Activated CD4-positive, alpha-beta T cell treated with anti-CD3 and anti-CD28 coated beads, Interleukin-2, amount 10 ng/mL, durations not matched to agents 24 days and 14 days (primary cell): ENCODE results near the gene MCL1. TPM values are rescaled to one million over a fixed set of nuclear protein-coding genes. Genes with fewer than 3 reads are reported as not detected.
"Not testable (repeated sequence)": the region's sequence is repeated elsewhere in the genome, so short reads cannot be mapped to it uniquely, and the experiment has no call there.

Experiments
- DNase-seq: peaks from one replicate; pipeline ENCODE4 v3.0.0; 2022
- H3K27ac Mint-ChIP-seq: one replicate; pipeline ENCODE4 v1.8.0; 2022; ENCODE audit warnings: mild to moderate bottlenecking, mixed read lengths
- H3K27me3 Mint-ChIP-seq: one replicate; pipeline ENCODE4 v1.8.0; 2022; ENCODE audit warnings: mixed read lengths
- H3K36me3 Mint-ChIP-seq: one replicate; pipeline ENCODE4 v1.8.0; 2022; ENCODE audit warnings: low read depth, mild to moderate bottlenecking, mixed read lengths
- H3K4me1 Mint-ChIP-seq: one replicate; pipeline ENCODE4 v1.8.0; 2021; ENCODE audit warnings: mixed read lengths
- H3K4me3 Mint-ChIP-seq: one replicate; pipeline ENCODE4 v1.8.0; 2022; ENCODE audit warnings: mild to moderate bottlenecking, moderate library complexity, mixed read lengths
- H3K9me3 Mint-ChIP-seq: one replicate; pipeline ENCODE4 v1.8.0; 2021; ENCODE audit warnings: mixed read lengths
- intact Hi-C: fragments of 100-400 bp; cut with micrococcal nuclease; formaldehyde crosslinking; loops from one replicate; pipeline ENCODE4 v1.15.1; 2023
- total RNA-seq: library from RNA; stranded (reverse); gene quantifications from 2 replicates; pipeline ENCODE4 v1.2.3, GENCODE V29; 2022

MCL1 gene
- total RNA-seq, 1 donor from 2014 or later, result 280 TPM

- intact Hi-C loops, H3K27me3 Mint-ChIP-seq, DNase-seq, H3K27ac Mint-ChIP-seq, H3K4me3 Mint-ChIP-seq, H3K9me3 Mint-ChIP-seq: not testable (repeated sequence)
- H3K4me1 Mint-ChIP-seq, result peaks cover 21% of the 10 kb centered on the region
- peaks cover 36% of the 10 kb centered on the region for H3K36me3 Mint-ChIP-seq
Observed at GRCh38 chr1:150581962-150582361, 2.6 kb upstream of the MCL1 start.

- H3K4me3 Mint-ChIP-seq, H3K27ac Mint-ChIP-seq, H3K27me3 Mint-ChIP-seq, intact Hi-C loops, H3K9me3 Mint-ChIP-seq: not testable (repeated sequence)
- peak; percentile 52 for DNase-seq
- H3K4me1 Mint-ChIP-seq, result peaks cover 21% of the 10 kb centered on the region
- peaks cover 40% of the 10 kb centered on the region for H3K36me3 Mint-ChIP-seq
Observed at GRCh38 chr1:150581437-150581836, 2.0 kb upstream of the MCL1 start.

- DNase-seq, H3K9me3 Mint-ChIP-seq, intact Hi-C loops, H3K27me3 Mint-ChIP-seq: not testable (repeated sequence)
- H3K4me3 Mint-ChIP-seq, result peak overlapping the region; percentile 88
- H3K36me3 Mint-ChIP-seq, result peaks cover 43% of the 10 kb centered on the region
- H3K27ac Mint-ChIP-seq, result peak overlapping the region; percentile 93
- H3K4me1 Mint-ChIP-seq, result peaks cover 22% of the 10 kb centered on the region
Observed at GRCh38 chr1:150580966-150581365, 1.6 kb upstream of the MCL1 start.

GRCh38 chr1:150579945-150580642 lies 684 bp upstream of the MCL1 start:
- Mint-ChIP-seq H3K27ac (peak overlapping the region; percentile 93), H3K4me3 (peak overlapping the region; percentile 88), H3K9me3 (no peaks in the 10 kb centered on the region), H3K27me3 (no peaks in the 10 kb centered on the region), H3K4me1 (peaks cover 21% of the 10 kb centered on the region), H3K36me3 (peaks cover 46% of the 10 kb centered on the region)
- DNase-seq, result peak; percentile 63
- intact Hi-C loops, result loop anchor here (1.0 to 5.0 kb wide), 4 partner anchors 31 to 117 kb away; partner anchors contain the start of genes ENSA and GOLPH3L

GRCh38 chr1:150578272-150579109 lies 919 bp downstream of the MCL1 start:
- DNase-seq, result peak; percentile 87
- H3K9me3 Mint-ChIP-seq, result no peaks in the 10 kb centered on the region
- H3K27me3 Mint-ChIP-seq, result no peaks in the 10 kb centered on the region
- peak overlapping the region; percentile 94 for H3K4me3 Mint-ChIP-seq
- intact Hi-C loops, result loop anchor here (1.0 to 5.0 kb wide), 6 partner anchors 10 to 119 kb away; partner anchors contain the start of genes ENSA and GOLPH3L
- peaks cover 57% of the 10 kb centered on the region for H3K36me3 Mint-ChIP-seq
- peaks cover 31% of the 10 kb centered on the region for H3K4me1 Mint-ChIP-seq
- peak overlapping the region; percentile 91 for H3K27ac Mint-ChIP-seq

GRCh38 chr1:150577557-150578271 lies 1.7 kb downstream of the MCL1 start:
- H3K27ac Mint-ChIP-seq, result peak overlapping the region; percentile 91
- peaks cover 65% of the 10 kb centered on the region for H3K36me3 Mint-ChIP-seq
- H3K9me3 Mint-ChIP-seq, result no peaks in the 10 kb centered on the region
- H3K27me3 Mint-ChIP-seq, result no peaks in the 10 kb centered on the region
- peak overlapping the region; percentile 94 for H3K4me3 Mint-ChIP-seq
- peaks cover 36% of the 10 kb centered on the region for H3K4me1 Mint-ChIP-seq
- peak; percentile 81 for DNase-seq
- intact Hi-C loops, result loop anchor here (1.0 to 5.0 kb wide), 5 partner anchors 9 to 120 kb away; partner anchors contain the start of genes ENSA and GOLPH3L

- Mint-ChIP-seq H3K4me1 (peaks cover 36% of the 10 kb centered on the region), H3K4me3 (peak overlapping the region; percentile 94), H3K36me3 (peaks cover 72% of the 10 kb centered on the region), H3K27me3 (no peaks in the 10 kb centered on the region), H3K27ac (peak overlapping the region; percentile 91), H3K9me3 (no peaks in the 10 kb centered on the region)
- DNase-seq, result peak; percentile 76
- intact Hi-C loops, result loop anchor here (5.0 kb wide), 1 partner anchor 120 kb away; the partner anchor contains the start of gene GOLPH3L
Observed at GRCh38 chr1:150576794-150577556, 2.4 kb downstream of the MCL1 start.

- H3K4me3 Mint-ChIP-seq, result peak overlapping the region; percentile 94
- intact Hi-C loops, result loop anchor here (5.0 kb wide), 1 partner anchor 121 kb away; the partner anchor contains the start of gene GOLPH3L
- H3K9me3 Mint-ChIP-seq, result no peaks in the 10 kb centered on the region
- peaks cover 36% of the 10 kb centered on the region for H3K4me1 Mint-ChIP-seq
- no peak for DNase-seq
- H3K36me3 Mint-ChIP-seq, result peaks cover 76% of the 10 kb centered on the region
- H3K27me3 Mint-ChIP-seq, result no peaks in the 10 kb centered on the region
- peak overlapping the region; percentile 94 for H3K27ac Mint-ChIP-seq
Observed at GRCh38 chr1:150576367-150576711, 3.1 kb downstream of the MCL1 start.

- Mint-ChIP-seq H3K27me3 (no peaks in the 10 kb centered on the region), H3K27ac (peak overlapping the region; percentile 94), H3K4me1 (peaks cover 38% of the 10 kb centered on the region), H3K36me3 (peaks cover 82% of the 10 kb centered on the region), H3K4me3 (peak overlapping the region; percentile 94), H3K9me3 (no peaks in the 10 kb centered on the region)
- intact Hi-C loops, result loop anchor here (5.0 kb wide), 1 partner anchor 122 kb away; the partner anchor contains the start of gene GOLPH3L
- DNase-seq, result peak; percentile 73
Observed at GRCh38 chr1:150575518-150576366, 3.7 kb downstream of the MCL1 start.

- H3K4me3 Mint-ChIP-seq, result peak overlapping the region; percentile 94
- peak overlapping the region; percentile 94 for H3K27ac Mint-ChIP-seq
- no peaks in the 10 kb centered on the region for H3K9me3 Mint-ChIP-seq
- H3K4me1 Mint-ChIP-seq, result peaks cover 38% of the 10 kb centered on the region
- DNase-seq, result peak; percentile 55
- peaks cover 86% of the 10 kb centered on the region for H3K36me3 Mint-ChIP-seq
- intact Hi-C loops, result loop anchor here (5.0 kb wide), 1 partner anchor 122 kb away; the partner anchor contains the start of gene GOLPH3L
- H3K27me3 Mint-ChIP-seq, result no peaks in the 10 kb centered on the region
Observed at GRCh38 chr1:150575072-150575489, 4.3 kb downstream of the MCL1 start.

- peak overlapping the region; percentile 94 for H3K4me3 Mint-ChIP-seq
- H3K9me3 Mint-ChIP-seq, result no peaks in the 10 kb centered on the region
- intact Hi-C loops, result loop anchor here (5.0 kb wide), 1 partner anchor 123 kb away; the partner anchor contains the start of gene GOLPH3L
- DNase-seq, result peak; percentile 73
- peak overlapping the region; percentile 94 for H3K27ac Mint-ChIP-seq
- H3K27me3 Mint-ChIP-seq, result no peaks in the 10 kb centered on the region
- peaks cover 43% of the 10 kb centered on the region for H3K4me1 Mint-ChIP-seq
- H3K36me3 Mint-ChIP-seq, result peaks cover 92% of the 10 kb centered on the region
Observed at GRCh38 chr1:150574260-150575071, 4.9 kb downstream of the MCL1 start.
